HG03175 (cell line): Measurements from ENCODE around the gene KRT2.

Experiments
- ATAC-seq: cut with Tn5 transposase; IDR thresholded peaks from one replicate; pipeline ENCODE4 v1.9.1; 2021; ENCODE audit warnings: mild to moderate bottlenecking, moderate library complexity; ENCODE audit not compliant: unreplicated experiment

KRT2 gene

GRCh38 chr12:52651726-52652261 lies at the start of gene KRT2:
Gene KRT2, minus strand, starts transcription at chr12:52652211. Its CDS starts 69 bp downstream, at chr12:52652142.
- no peak for ATAC-seq

DNA sequence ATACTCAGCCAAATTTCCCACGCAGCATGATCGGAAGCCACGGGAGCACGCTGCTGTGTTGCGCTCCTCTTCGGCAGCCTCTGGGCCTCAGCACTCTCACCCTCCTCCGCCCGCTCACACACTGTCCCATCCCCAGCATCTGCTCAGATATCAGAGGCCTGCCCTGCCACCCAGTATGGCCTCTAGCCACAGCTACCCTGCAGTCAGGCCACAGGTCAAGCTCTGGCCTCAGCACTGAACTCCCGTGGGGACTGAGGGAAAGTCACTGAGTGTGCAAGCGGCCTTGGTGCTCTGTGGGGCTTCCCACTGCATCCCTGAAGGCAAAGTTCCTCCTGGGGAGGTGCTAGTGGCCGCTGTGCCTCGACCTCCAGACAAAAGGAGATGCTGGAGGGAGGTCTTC lies 49.3 kb upstream of the KRT2 start:
- ATAC-seq, result no peak

- no peak for ATAC-seq
These were observed 47.9 kb upstream of the KRT2 start for GRCh38 chr12:52699960-52700359.

- no peak for ATAC-seq
These were observed 47.4 kb upstream of the KRT2 start for GRCh38 chr12:52699373-52699772.

GRCh38 chr12:52698651-52699340 lies 46.8 kb upstream of the KRT2 start:
- no peak for ATAC-seq

- no peak for ATAC-seq
These were observed 45.1 kb upstream of the KRT2 start for GRCh38 chr12:52697058-52697582.

- ATAC-seq, result no peak
These were observed 44.6 kb upstream of the KRT2 start for GRCh38 chr12:52696588-52696987.

DNA sequence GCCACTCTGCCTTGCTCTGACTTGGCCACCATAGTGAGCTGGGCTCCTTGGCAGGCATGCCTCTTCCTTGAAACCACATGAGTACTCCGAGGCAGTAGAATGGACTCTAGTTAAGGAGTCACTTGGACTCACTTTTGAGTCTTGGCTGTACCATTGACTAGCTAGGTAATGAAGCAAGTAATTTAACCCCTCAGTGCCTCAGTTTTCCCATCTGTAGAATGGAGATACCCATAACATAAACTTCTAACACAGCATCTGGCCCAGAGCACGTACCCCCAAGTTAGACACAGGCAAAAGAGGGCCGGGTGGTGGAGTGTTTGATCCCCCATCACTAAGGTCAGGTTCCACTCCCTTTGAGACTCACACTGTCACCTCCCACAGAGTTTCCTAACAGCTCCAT lies 43.0 kb upstream of the KRT2 start:
- ATAC-seq, result no peak

DNA sequence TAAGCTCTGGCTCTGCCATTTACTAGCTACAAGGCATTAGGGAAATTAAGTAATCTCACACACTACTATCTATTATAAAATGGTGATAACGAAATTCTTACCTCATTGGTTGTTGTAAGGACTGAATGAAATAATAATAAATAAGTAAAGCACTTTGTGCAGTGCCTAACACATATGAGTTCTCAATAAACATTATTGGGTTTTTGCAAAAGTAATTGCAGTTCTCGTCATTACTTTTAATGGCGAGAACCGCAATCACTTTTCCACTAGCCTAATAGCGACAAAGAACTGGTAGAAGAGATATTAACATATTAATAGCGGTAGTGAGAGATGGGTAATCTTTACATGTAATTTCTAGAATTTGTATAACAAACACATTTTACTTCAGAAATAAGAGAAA lies 42.1 kb upstream of the KRT2 start:
- no peak for ATAC-seq

- ATAC-seq, result no peak
These were observed 41.2 kb upstream of the KRT2 start for GRCh38 chr12:52693261-52693660.

DNA sequence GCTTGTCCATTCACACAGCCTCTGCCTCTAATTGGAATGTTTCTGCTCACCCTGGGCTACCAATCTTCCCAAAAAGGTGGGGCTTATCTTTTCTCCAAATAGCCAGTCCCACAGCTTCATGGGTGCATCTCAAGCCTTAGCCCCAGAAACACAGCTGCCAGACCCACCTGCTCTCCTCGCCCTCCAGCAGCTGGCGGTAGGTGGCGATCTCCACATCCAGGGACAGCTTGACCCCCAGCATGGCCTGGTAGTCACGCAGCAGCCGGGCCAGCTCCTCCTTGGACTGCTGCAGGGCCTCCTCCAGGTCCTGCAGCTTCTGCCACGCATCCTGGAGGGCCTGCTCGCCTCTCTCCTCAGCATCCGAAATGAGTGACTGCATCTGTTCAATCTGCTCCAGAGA lies 40.2 kb upstream of the KRT2 start:
- ATAC-seq, result no peak

GRCh38 chr12:52691841-52692150 lies 39.8 kb upstream of the KRT2 start:
- ATAC-seq, result no peak

DNA sequence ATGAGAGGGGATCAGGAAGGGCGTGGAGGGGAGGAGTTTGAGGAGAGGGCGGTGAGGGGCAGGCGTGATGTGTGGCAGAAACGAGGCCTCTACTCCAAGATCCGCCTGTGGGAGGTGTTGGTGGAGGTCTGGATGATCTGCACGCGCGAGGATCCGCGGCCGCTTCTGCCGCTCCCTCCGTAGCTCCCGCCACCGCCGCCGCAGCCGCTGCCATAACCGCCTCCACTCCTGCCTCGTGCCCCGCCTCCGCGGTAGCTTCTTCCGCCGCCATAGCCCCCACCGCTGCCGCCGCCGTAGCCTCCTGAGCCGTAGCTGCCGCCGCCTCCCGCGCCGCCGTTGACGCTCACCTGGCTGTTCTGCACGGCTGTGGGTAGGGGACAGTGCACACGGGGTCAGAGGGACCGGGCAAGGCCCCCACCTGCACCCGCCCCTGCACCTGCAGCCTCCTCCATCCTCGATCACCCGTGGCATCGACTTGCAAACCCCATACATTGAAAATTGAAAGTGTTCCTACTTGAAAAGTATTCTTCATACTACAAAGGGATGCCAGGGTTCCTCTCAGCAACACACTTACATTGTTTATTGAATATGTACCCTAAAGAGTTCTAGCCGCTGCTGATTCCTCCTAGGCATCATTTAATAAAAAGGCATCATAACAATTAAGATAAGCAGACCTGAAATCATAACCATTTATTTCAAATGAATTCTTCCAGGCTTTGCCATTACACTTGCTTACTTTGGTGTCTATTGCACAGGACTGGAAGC lies 39.2 kb upstream of the KRT2 start:
- no peak for ATAC-seq

GRCh38 chr12:52690351-52691075 lies 38.5 kb upstream of the KRT2 start:
- ATAC-seq, result no peak

DNA sequence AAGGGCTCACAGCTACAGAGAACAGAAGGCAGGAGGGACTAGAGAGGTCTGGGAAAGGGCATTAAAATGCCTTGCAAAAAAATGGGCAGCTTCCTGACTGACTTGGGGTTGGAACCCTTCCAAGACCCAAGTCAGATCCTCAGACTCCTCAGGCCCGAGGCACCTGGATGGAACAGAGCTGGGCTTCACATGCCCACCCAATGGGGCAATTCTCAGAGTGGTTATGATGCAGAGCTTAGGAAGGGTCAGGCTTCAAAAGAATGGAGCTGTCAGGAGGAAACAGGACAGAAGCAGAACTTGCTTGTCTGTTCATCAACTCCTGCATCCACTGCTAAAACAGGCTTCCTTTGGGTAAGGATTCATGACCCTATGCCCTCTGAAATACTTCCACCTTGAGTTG lies 37.9 kb upstream of the KRT2 start:
- ATAC-seq, result no peak

DNA sequence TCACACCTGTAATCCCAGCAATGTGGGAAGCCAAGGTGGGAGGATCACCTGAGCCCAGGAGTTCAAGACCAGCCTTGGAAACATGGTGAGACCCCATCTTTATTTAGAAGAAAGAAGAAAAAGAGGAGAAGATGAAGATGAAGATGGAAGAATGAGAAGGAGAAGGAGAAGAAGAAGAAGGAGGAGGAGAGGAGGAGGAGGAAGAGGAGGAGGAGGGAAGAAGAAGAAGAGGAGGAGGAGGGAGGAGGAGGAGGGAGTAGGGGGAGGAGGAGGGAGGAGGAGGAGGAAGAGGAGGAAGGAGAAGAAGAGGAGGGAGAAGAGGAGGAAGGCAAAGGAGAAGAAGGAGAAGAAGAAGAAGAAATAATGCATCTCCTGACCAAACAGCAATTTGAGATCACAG lies 37.2 kb upstream of the KRT2 start:
- ATAC-seq, result no peak

DNA sequence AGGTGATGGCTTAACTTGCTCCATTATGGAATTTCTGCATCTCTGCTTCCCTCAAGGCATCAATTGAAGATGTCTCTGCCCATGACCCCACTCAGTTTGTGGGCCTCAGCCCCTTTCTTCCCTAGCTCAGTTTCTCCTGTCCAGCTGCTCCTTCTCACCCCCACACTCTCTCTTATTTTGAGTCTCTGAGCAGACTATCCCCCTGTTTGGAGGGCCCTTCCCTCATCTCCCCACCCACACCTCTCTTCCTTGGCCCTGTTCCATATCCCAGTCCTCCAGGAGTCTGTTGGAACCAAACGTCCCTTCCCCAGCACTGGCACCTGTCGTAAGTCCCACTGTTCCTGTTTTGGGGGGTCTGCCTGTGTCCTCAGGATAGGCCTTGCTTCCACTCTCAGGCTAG lies 36.5 kb upstream of the KRT2 start:
- no peak for ATAC-seq

DNA sequence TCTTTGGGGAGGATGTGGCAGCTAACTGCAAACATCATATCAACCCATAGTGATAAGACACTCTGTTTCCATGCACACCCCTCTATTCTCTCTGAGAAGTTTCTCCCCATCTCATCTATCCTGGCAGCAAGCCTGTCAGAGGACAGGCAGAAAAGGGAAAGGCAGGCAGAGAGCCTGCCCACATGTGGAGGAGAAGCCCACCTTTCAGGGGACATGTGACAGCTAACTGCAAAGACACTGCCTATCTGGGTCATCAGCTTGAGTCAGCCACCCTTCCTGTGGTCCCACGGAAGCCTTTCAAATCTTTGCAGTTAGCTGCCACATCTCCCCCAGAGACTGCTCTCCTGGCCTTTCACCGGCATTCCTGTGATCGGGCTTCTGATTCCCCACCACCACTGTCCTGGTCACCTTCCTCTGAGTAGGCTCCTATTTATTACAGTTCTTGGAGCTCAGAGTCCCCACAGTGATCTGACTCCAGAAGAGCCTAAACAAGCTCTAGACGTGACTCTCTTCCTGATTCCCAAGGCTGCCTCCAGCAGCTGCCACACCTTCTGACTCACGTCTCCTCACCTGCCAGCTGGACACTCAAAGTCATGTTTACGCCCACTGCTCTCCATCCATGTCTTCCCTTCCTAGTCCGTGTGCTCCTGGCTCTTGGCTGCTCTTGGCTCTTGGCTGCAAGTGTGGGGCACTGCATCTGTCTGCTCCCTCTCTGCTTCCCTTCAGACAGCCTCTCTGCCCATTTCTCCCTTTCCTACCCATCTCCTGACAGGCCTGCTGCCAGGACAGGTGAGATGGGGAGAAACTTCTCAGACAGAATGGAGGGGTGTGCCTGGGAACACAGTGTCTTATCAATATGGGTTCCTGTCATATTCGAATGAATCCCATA lies 35.7 kb upstream of the KRT2 start:
- no peak for ATAC-seq

DNA sequence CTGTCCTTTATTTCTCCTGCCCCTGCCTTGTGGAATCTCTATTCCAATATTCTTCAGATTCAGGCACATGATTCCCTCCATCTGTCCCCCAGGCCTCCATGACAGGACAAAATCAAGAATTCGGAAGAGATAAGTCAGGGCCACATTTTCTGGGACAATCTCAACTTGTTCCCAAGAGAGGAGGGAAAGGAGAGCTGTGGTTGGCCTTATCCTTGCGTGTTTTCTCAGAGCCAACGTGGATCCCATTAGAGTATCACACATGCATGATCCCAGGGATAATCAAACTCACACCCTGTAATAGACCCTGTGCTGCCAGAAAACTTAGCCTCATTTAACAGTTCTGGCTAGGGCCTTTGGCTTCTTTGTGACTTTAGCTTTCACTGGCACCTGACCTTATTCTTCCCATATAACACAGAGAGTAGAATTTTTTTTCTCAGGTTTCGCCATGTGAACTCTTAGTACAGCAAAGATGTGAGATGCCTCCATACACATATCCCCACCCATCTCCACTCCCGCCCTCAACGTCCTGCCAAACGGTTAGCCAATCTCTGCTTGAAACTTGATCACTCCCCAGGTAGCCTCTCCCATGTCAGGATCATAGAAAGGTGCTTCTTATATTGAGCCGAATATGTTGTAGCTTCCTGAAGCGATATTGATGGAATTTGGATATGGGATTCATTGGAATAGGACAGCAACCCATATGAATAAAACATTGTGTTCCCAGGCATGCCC lies 34.9 kb upstream of the KRT2 start:
- ATAC-seq, result no peak

DNA sequence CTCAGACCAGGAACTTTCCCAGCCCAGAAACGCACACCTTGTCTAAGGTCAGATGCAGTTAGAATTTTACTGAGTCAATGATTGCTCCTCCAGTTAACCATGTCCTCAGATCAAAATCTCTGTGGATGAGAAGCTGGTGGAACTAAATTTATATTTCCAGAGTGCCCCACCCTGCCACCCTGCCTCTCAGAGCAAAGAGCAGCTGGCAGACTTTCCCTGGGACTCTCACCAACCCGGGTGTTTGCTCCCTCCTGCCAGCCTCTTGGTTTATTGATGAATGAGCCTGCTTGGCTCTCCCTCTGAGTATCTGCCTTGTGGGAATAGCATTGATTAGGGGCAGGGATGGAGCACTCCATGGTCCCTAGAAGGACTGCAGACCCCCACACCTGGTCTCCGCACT lies 34.1 kb upstream of the KRT2 start:
- no peak for ATAC-seq
